ENCODE data around the gene CNBD2.

GRCh38 chr20:35941620-35942019 is 26.8 kb upstream of the CNBD2 start:
- TF ChIP-seq TSHZ2 (CRISPR knock-in tag; IDR thresholded peaks at IDR 0.05) = no peak
- TF ChIP-seq PPARA (CRISPR knock-in tag; IDR thresholded peaks at IDR 0.05; ENCODE audit: borderline replicate concordance) = no peak
- no peak for TF ChIP-seq ARNTL (CRISPR knock-in tag; IDR thresholded peaks at IDR 0.05; ENCODE audit: borderline replicate concordance, low read depth)
- TF ChIP-seq ZC3H10 (CRISPR knock-in tag; IDR thresholded peaks at IDR 0.05) = no peak
- no peak for TF ChIP-seq ESRRG (CRISPR knock-in tag; IDR thresholded peaks at IDR 0.05)
- TF ChIP-seq RARB (CRISPR knock-in tag; IDR thresholded peaks at IDR 0.05) = no peak
- no peak for TF ChIP-seq PATZ1 (CRISPR knock-in tag; IDR thresholded peaks at IDR 0.05; ENCODE audit: borderline replicate concordance)
- TF ChIP-seq ZFP3 (CRISPR knock-in tag; IDR thresholded peaks at IDR 0.05) = no peak

Data from SK-N-SH treated with all-trans-retinoic acid at 6 μM for 48 hours (cell line).